HCT116 (cell line): ENCODE measurements around the gene NTN3. TPM values are rescaled to one million over a fixed set of nuclear protein-coding genes. Genes with fewer than 3 reads are reported as not detected.

Experiments
- ATAC-seq: fragments of 200-7000 bp; cut with Tn5 transposase; 2 replicates; pipeline ENCODE4 v1.9.1; 2020; ENCODE audit warnings: mild to moderate bottlenecking, moderate library complexity
- BruUV-seq: library from RNA; stranded (reverse); fragments of 400-500 nt; replicated peaks from 2 replicates; lab custom pipeline; 2021; lab: Mats Ljungman, UMichigan
- CTCF ChIA-PET: fragments of 300-600 bp; sonication (Branson Sonifier 250); formaldehyde crosslinking; loops from one replicate; lab custom pipeline; 2021; ENCODE audit warnings: antibody characterized with exemption; lab: Charles Lee
- POLR2A ChIA-PET: fragments of 300-600, 350-600 bp; sonication (Branson Sonifier 250); formaldehyde crosslinking; loops from one replicate; lab custom pipeline; 2021; ENCODE audit warnings: antibody characterized with exemption; lab: Charles Lee
- RAD21 ChIA-PET, 2 experiments: fragments of 300-600 bp; sonication (Branson Sonifier 250); formaldehyde crosslinking; loops; one replicate each; lab custom pipeline; 2023; ENCODE audit warnings: low total read pairs in 2 of 2; ENCODE audit not compliant: uncharacterized antibody in 2 of 2, unreplicated experiment in 2 of 2, low non-redundant PET in 1 of 2; lab: Charles Lee
- DNase-seq: peaks from one replicate; pipeline ENCODE4 v3.0.0-alpha.2; 2010; ENCODE audit warnings: low read depth, low spot score
- H2AFZ ChIP-seq: fragments of 200-600 bp; shearing (Covaris generic), sonication (generic); 2 replicates; pipeline ENCODE4 v1.6.1; 2017; ENCODE audit warnings: low read depth, mixed run types, mixed read lengths, antibody characterized with exemption, low read length; ENCODE audit not compliant: poor library complexity, severe bottlenecking
- H3K27ac ChIP-seq: 2 replicates; pipeline ENCODE4 v1.5.1; 2012; ENCODE audit warnings: low read depth, low read length
- H3K27me3 ChIP-seq: fragments of 200-600 bp; sonication (generic); 2 replicates; pipeline ENCODE4 v1.6.1; 2016; ENCODE audit warnings: mixed run types, low read length, mixed read lengths; ENCODE audit not compliant: insufficient read depth
- H3K36me3 ChIP-seq, 2 experiments: fragments of 200-500 bp in 1 of 2; fragments of 200-600 bp in 1 of 2; sonication (Bioruptor generic) in 1 of 2; sonication (generic) in 1 of 2; 2 replicates each; pipeline versions ENCODE4 v1.5.1 to v1.6.1; 2014 to 2016; ENCODE audit warnings: low read length in 2 of 2, inconsistent platforms in 1 of 2, mixed read lengths in 1 of 2, mixed run types in 1 of 2; ENCODE audit not compliant: insufficient read depth in 2 of 2, control insufficient read depth in 1 of 2
- H3K4me1 ChIP-seq, 2 experiments: fragments of 200-600 bp in 1 of 2; sonication (generic) in 1 of 2; 2 replicates each; pipeline versions ENCODE4 v1.5.1 to v1.6.1; 2012 to 2017; ENCODE audit warnings: low read length in 2 of 2, inconsistent platforms in 1 of 2, mild to moderate bottlenecking in 1 of 2, mixed read lengths in 1 of 2, mixed run types in 1 of 2, moderate library complexity in 1 of 2; ENCODE audit not compliant: insufficient read depth in 2 of 2, control insufficient read depth in 1 of 2
- H3K4me2 ChIP-seq: fragments of 200-600 bp; sonication (generic); 2 replicates; pipeline ENCODE4 v1.6.1; 2017; ENCODE audit warnings: mixed run types, low read length, mixed read lengths
- H3K4me3 ChIP-seq, 2 experiments: fragments of 200-600 bp in 1 of 2; sonication (generic) in 1 of 2; replicated peaks in 1 of 2; 2 replicates each; pipeline ENCODE4 v1.5.1; 2011 to 2016; ENCODE audit warnings: low read length in 2 of 2, control low read depth in 1 of 2, low read depth in 1 of 2, mild to moderate bottlenecking in 1 of 2, mixed read lengths in 1 of 2, mixed run types in 1 of 2
- H3K79me2 ChIP-seq: fragments of 200-600 bp; sonication (generic); 2 replicates; pipeline ENCODE4 v1.6.1; 2017; ENCODE audit warnings: mild to moderate bottlenecking, mixed run types, low read length, moderate library complexity, mixed read lengths; ENCODE audit not compliant: insufficient read depth
- H3K9ac ChIP-seq: fragments of 200-600 bp; sonication (generic); 2 replicates; pipeline ENCODE4 v1.6.1; 2016; ENCODE audit warnings: low read length, mixed read lengths
- H3K9me2 ChIP-seq: fragments of 200-600 bp; sonication (generic), shearing (Covaris generic); 2 replicates; pipeline ENCODE4 v1.6.1; 2017; ENCODE audit warnings: mixed run types, mild to moderate bottlenecking, moderate library complexity; ENCODE audit not compliant: insufficient read depth
- H3K9me3 ChIP-seq, 2 experiments: fragments of 200-500 bp in 1 of 2; fragments of 200-600 bp in 1 of 2; sonication (Bioruptor generic) in 1 of 2; sonication (generic) in 1 of 2; 2 replicates each; pipeline ENCODE4 v1.6.1; 2014 to 2017; ENCODE audit warnings: low read length in 2 of 2, mixed read lengths in 2 of 2, inconsistent platforms in 1 of 2, low read depth in 1 of 2, mild to moderate bottlenecking in 1 of 2, mixed run types in 1 of 2, moderate library complexity in 1 of 2; ENCODE audit not compliant: control insufficient read depth in 1 of 2, insufficient read depth in 1 of 2
- H4K20me1 ChIP-seq: fragments of 200-600 bp; sonication (generic), shearing (Covaris generic); 2 replicates; pipeline ENCODE4 v1.6.1; 2017; ENCODE audit warnings: mixed run types, mild to moderate bottlenecking, moderate library complexity; ENCODE audit not compliant: insufficient read depth
- ATF3 ChIP-seq: IDR thresholded peaks from 2 replicates; pipeline ENCODE4 v1.6.1; 2012
- CBX3 ChIP-seq: IDR thresholded peaks from 2 replicates; pipeline ENCODE4 v1.6.1; 2012; ENCODE audit warnings: low read depth
- CEBPB ChIP-seq: IDR thresholded peaks from 2 replicates; pipeline ENCODE4 v1.6.1; 2012; ENCODE audit warnings: low read depth
- CTCF ChIP-seq, 3 experiments: fragments of 200-600 bp in 1 of 3; sonication (generic) in 1 of 3; IDR thresholded peaks in 2 of 3; conservative IDR thresholded peaks in 1 of 3; 2 replicates each; pipeline ENCODE4 v1.5.1; 2012 to 2017; ENCODE audit warnings: low read depth in 2 of 3, low read length in 2 of 3, antibody characterized with exemption in 1 of 3, borderline replicate concordance in 1 of 3, control low read depth in 1 of 3, mild to moderate bottlenecking in 1 of 3, mixed read lengths in 1 of 3, mixed run types in 1 of 3, moderate library complexity in 1 of 3; ENCODE audit not compliant: insufficient read depth in 1 of 3
- EGR1 ChIP-seq: IDR thresholded peaks from 2 replicates; pipeline ENCODE4 v1.6.1; 2012; ENCODE audit warnings: low read depth
- EZH2phosphoT487 ChIP-seq: fragments of 200-600 bp; IDR thresholded peaks from 2 replicates; pipeline ENCODE4 v1.6.1; 2018; ENCODE audit warnings: antibody characterized with exemption, borderline replicate concordance
- JUND ChIP-seq: IDR thresholded peaks from 2 replicates; pipeline ENCODE4 v1.6.1; 2012
- MAX ChIP-seq: IDR thresholded peaks from 2 replicates; pipeline ENCODE4 v1.6.1; 2012
- POLR2A ChIP-seq: IDR thresholded peaks from 2 replicates; pipeline ENCODE4 v1.7.0; 2011; ENCODE audit warnings: borderline replicate concordance; ENCODE audit not compliant: insufficient read depth, insufficient read length; ENCODE audit errors: extremely low read depth
- POLR2AphosphoS5 ChIP-seq: IDR thresholded peaks from 2 replicates; pipeline ENCODE4 v1.6.1; 2011; ENCODE audit warnings: mild to moderate bottlenecking, low read depth, low read length, moderate library complexity
- RAD21 ChIP-seq: IDR thresholded peaks from 2 replicates; pipeline ENCODE4 v1.6.1; 2012; ENCODE audit warnings: low read depth, mild to moderate bottlenecking
- SIN3A ChIP-seq: IDR thresholded peaks from 2 replicates; pipeline ENCODE4 v1.6.1; 2012; ENCODE audit warnings: low read depth
- SP1 ChIP-seq: IDR thresholded peaks from 2 replicates; pipeline ENCODE4 v1.6.1; 2012; ENCODE audit warnings: low read depth
- SRF ChIP-seq: IDR thresholded peaks from 2 replicates; pipeline ENCODE4 v1.6.1; 2012; ENCODE audit warnings: low read depth
- YY1 ChIP-seq: IDR thresholded peaks from 2 replicates; pipeline ENCODE4 v1.6.1; 2011; ENCODE audit warnings: low read length, low read depth, moderate library complexity, mild to moderate bottlenecking; ENCODE audit not compliant: insufficient replicate concordance; ENCODE audit errors: extremely low read depth
- ZBTB33 ChIP-seq: IDR thresholded peaks from 2 replicates; pipeline ENCODE4 v1.6.1; 2011; ENCODE audit warnings: mild to moderate bottlenecking, low read length, moderate library complexity; ENCODE audit not compliant: insufficient replicate concordance; ENCODE audit errors: extremely low read depth
- ZFX ChIP-seq: fragments of 450-650 bp; IDR thresholded peaks from 2 replicates; pipeline ENCODE4 v1.6.1; 2017
- ZNF274 ChIP-seq: fragments of 200-500 bp; sonication (Bioruptor generic); IDR thresholded peaks from 2 replicates; pipeline ENCODE4 v1.6.1; 2014; ENCODE audit warnings: mild to moderate bottlenecking, low read depth, low read length, inconsistent platforms
- intact Hi-C: fragments of 100-400 bp; cut with micrococcal nuclease; formaldehyde crosslinking; loops from 2 replicates; pipeline ENCODE4 v1.10.0; 2022
- total RNA-seq: library from RNA; stranded (reverse); gene quantifications from one replicate; pipeline ENCODE4 v1.2.1, GENCODE V29; 2021; ENCODE audit not compliant: unreplicated experiment

NTN3 gene
- total RNA-seq, 1 experiment from 2014 or later = 0.30 TPM

GRCh38 chr16:2482708-2483534 is 11.8 kb downstream of the NTN3 start (continued):
- TF ChIP-seq RAD21 (no peak), ATF3 (no peak), JUND (no peak), SP1 (no peak)

GRCh38 chr16:2483939-2484897 is 13.1 kb downstream of the NTN3 start:
- Histone ChIP-seq H3K9me3 (no peaks in the 10 kb centered on the region), H3K4me2 (no peak overlapping the region), H3K27ac (no peak overlapping the region), H3K4me1 (no peaks in the 10 kb centered on the region), H4K20me1 (no peaks in the 10 kb centered on the region), H3K36me3 (no peaks in the 10 kb centered on the region), H3K79me2 (peaks cover 9% of the 10 kb centered on the region; the same call in 1 of the 2 replicates), H3K9ac (no peak overlapping the region), H3K27me3 (no peaks in the 10 kb centered on the region), H3K4me3 (no peak overlapping the region), H2AFZ (no peak overlapping the region), H3K9me2 (no peaks in the 10 kb centered on the region)
- BruUV-seq = no TSS peak
- ATAC-seq (no peak), DNase-seq (no peak)
- ChIA-PET RAD21 (no interaction called here), CTCF (no interaction called here), POLR2A (no interaction called here)
- intact Hi-C loops = no loop called here
- TF ChIP-seq SRF (no peak), SP1 (no peak), SIN3A (no peak), CBX3 (no peak), CEBPB (no peak), YY1 (no peak), POLR2AphosphoS5 (no peak), EZH2phosphoT487 (no peak), MAX (no peak), ZFX (no peak), POLR2A (no peak), ZNF274 (no peak), EGR1 (no peak), RAD21 (no peak), ZBTB33 (no peak), ATF3 (no peak), CTCF (IDR thresholded peaks at IDR 0.05 in 2 of 3, conservative IDR thresholded peaks at IDR 0.05 in 1 of 3; ENCODE audit: borderline replicate concordance in 1 of 3, insufficient read depth in 1 of 3, low read depth in 2 of 3, low read length in 2 of 3) (no peak)
